Right ventricle myocardium inferior (tissue), 1 donor: ENCODE data around the gene CNTN5. TPM values are rescaled to one million over a fixed set of nuclear protein-coding genes. Genes with fewer than 3 reads are reported as not detected.

Experiments used
- ATAC-seq: fragments of 200-7000 bp; cut with Tn5 transposase; one replicate; pipeline ENCODE4 v1.9.1; 2020; ENCODE audit warnings: mild to moderate bottlenecking, moderate library complexity
- DNase-seq: peaks from one replicate; pipeline ENCODE4 v3.0.0; 2021; ENCODE audit errors: missing footprints
- intact Hi-C: fragments of 100-400 bp; cut with DNase I; formaldehyde crosslinking; loops from one replicate; pipeline ENCODE4 v1.11.0; 2022
- total RNA-seq: library from RNA; stranded (reverse); fragmentation: NEBNext Ultra II Directional; extraction: Animal tissue kit (Norgen Biotek cat#: 25700); gene quantifications from one replicate; pipeline ENCODE4 v1.2.1, GENCODE V29; 2021
- donor health status: DM: no; HTN: yes; CAD: no; lungs with severe emphysema.

The CNTN5 gene
- total RNA-seq, 1 donor from 2014 or later = not detected

- intact Hi-C loops = no loop called here
- DNase-seq (no peak), ATAC-seq (no peak)
Measured at GRCh38 chr11:100066399-100066798, 1045.7 kb downstream of the CNTN5 start.

DNA sequence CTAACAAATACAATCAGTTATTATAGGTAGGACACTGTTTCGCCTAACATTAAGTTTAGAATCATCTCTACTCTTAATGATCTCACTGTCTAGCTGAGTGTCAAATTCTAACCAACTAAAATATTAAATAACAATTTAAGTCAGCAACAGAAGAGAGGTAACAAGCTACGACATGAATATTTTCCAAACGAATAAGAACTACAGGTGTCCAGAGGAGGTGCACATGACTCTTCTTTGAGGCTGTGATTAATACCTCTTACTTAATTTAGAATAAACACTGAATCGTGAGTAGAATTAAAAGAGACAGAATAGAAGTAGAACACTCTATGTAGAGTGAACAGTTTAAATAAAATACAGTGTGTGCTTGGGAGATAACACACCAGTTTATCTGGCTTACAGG lies 1047.4 kb downstream of the CNTN5 start:
- ATAC-seq (no peak), DNase-seq (no peak)
- intact Hi-C loops = no loop called here

DNA sequence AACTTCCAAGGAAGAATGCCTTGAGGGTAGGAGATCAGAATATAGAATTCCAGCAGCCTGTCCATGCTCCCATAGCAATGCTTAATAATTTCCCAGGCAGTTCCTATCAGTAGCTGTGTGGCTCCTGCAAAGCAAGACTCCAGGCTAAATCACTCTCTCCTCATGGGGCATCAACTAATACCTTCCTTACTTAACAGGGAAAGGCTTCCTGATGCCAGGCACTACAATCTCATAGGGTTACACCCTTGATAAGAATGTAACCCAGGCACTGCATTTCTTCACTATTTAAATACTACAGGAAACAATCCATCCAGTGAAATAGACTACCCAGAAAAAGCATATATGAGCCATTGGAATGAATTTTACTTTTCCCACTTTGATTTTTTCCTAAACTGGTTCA lies 1051.4 kb downstream of the CNTN5 start:
- ATAC-seq (no peak), DNase-seq (no peak)
- intact Hi-C loops = no loop called here

DNA sequence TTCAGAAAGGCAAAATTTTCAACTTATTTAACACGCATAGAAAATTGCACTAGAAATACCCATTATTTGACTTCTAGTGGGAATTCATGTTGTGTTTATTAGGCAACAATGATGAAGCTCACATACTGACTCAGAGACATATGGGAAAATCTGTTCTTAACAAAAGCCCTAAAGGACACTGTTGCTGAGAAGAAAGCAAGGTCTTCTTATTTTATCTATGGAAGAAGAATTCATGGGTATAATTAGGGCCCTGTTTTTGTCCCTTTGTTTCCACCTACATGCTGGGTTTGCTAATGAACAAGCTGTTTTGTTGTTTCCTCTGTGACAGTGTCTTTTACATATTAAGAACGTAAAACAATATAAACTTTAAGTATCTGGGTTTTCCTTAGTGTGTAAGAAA lies 1059.6 kb downstream of the CNTN5 start:
- intact Hi-C loops = no loop called here
- DNase-seq (no peak), ATAC-seq (no peak)

- no peak for DNase-seq
- intact Hi-C loops = no loop called here
- no peak for ATAC-seq
Measured at GRCh38 chr11:100080821-100081220, 1060.1 kb downstream of the CNTN5 start.

- ATAC-seq = no peak
- DNase-seq = no peak
- intact Hi-C loops = no loop called here
Measured at GRCh38 chr11:100093698-100094097, 1072.9 kb downstream of the CNTN5 start.

GRCh38 chr11:100094121-100094865 lies 1073.5 kb downstream of the CNTN5 start:
- intact Hi-C loops = no loop called here
- DNase-seq (no peak), ATAC-seq (no peak)

DNA sequence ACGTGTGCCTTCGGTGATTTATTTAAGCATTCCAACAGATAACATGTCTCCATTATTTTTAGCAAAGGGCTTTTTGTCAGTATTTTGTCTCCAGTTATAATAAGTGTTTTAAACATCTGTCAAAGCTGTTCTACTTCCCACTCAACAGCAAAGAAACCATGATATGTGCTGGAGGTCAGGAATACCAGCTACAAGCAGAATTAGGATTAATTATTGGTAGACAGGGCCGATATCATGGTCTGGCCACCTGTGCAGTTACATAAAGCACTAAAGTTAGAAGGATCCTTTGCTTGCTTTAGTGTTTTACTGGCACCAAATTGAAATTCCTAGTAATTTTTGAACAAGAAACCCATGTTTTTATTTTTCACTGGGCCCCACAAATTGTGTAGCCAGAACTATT lies 1075.1 kb downstream of the CNTN5 start:
- DNase-seq (no peak), ATAC-seq (no peak)
- intact Hi-C loops = no loop called here

GRCh38 chr11:100098560-100098959 lies 1077.8 kb downstream of the CNTN5 start:
- intact Hi-C loops = no loop called here
- DNase-seq = no peak
- no peak for ATAC-seq

- no peak for ATAC-seq
Measured at GRCh38 chr11:100105255-100105981, 1084.7 kb downstream of the CNTN5 start.

GRCh38 chr11:100105982-100106358 lies 1085.2 kb downstream of the CNTN5 start:
- intact Hi-C loops = no loop called here
- DNase-seq (no peak), ATAC-seq (no peak)

More at GRCh38 chr11:100105255-100105981, 1084.7 kb downstream of the CNTN5 start:
- intact Hi-C loops = no loop called here
- DNase-seq = no peak

- DNase-seq = no peak
- ATAC-seq = no peak
- intact Hi-C loops = no loop called here
Measured at GRCh38 chr11:100119176-100119575, 1098.4 kb downstream of the CNTN5 start.

- no peak for ATAC-seq
- DNase-seq = no peak
- intact Hi-C loops = no loop called here
Measured at GRCh38 chr11:100133114-100133513, 1112.4 kb downstream of the CNTN5 start.

DNA sequence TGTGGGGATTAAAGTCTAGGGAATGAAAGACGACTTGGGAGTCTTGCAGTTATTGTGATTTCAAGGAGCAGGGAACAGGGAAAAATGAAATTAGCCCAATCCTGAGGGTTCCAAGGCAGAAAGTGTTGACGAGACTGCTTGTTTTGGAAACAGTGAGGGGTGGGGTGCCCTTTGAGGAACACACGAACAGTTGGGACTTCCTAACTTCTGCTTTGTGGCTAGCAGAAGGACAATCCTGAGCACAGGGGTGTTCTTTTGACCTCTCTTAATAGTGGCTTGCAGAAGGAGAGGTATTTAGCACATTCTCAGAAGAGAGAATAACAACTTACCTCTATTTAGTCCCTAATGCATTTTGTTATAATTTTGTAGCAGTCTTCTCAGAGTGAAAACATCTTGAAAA lies 1120.5 kb downstream of the CNTN5 start:
- intact Hi-C loops = no loop called here
- no peak for DNase-seq
- ATAC-seq = no peak

DNA sequence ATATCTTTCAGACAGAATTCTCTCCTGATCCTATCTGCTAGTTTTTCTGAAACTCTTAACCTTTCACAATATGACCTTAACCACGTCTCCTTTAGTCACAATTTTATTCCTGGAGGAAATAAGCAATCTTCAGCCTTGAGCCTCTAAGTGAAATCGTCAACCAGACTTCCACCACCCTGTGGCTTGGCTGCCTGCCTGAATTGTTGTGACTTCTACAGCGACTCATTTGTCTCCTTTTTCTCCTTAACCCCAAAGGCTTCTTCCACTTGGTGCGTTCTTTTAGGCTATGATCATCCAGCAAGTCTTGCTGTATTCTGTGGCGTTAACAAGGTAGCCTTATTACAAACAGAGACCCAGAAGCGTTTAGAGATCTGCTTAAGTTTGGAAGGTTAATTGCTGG lies 1131.2 kb downstream of the CNTN5 start:
- no peak for DNase-seq
- ATAC-seq = no peak
- intact Hi-C loops = no loop called here

GRCh38 chr11:100152766-100153165 lies 1132.0 kb downstream of the CNTN5 start:
- ATAC-seq (no peak), DNase-seq (no peak)
- intact Hi-C loops = no loop called here

DNA sequence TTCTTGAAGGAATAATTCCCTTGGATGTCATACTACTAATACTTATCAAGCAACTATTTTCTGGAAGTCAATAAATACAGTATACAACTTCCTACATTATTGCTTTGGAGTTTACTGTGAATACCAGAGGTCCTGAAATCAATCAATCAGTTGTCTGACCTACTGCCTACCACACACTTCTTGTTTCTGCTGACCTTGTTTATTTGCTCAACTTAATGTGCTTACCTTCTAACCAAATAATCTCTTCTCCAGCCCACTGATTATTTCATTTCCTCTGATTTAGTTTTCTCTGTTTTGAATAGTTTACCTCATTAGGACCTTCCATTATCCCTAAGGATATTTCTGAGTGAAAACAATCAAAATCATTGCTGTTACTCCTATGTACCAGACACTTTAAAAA lies 1142.7 kb downstream of the CNTN5 start:
- ATAC-seq = no peak
- intact Hi-C loops = no loop called here
- no peak for DNase-seq

- ATAC-seq = no peak
- intact Hi-C loops = no loop called here
- DNase-seq = no peak
Measured at GRCh38 chr11:100174881-100175280, 1154.1 kb downstream of the CNTN5 start.

GRCh38 chr11:100176456-100176855 lies 1155.7 kb downstream of the CNTN5 start:
- intact Hi-C loops = no loop called here
- DNase-seq = no peak
- ATAC-seq = no peak

- no peak for DNase-seq
- intact Hi-C loops = no loop called here
- no peak for ATAC-seq
Measured at GRCh38 chr11:100177651-100178050, 1156.9 kb downstream of the CNTN5 start.

- intact Hi-C loops = no loop called here
- DNase-seq = no peak
- ATAC-seq = no peak
Measured at GRCh38 chr11:100182350-100182749, 1161.6 kb downstream of the CNTN5 start.
